Measurements from ENCODE around the gene DGKB.

The DGKB gene

GRCh38 chr7:14639329-14639728, 263.2 kb downstream of the DGKB start:
- H3K4me3 ChIP-seq (replicated peaks; ENCODE audit: low read depth, low read length), result no peak overlapping the region
- no peak for TF ChIP-seq CTCF (IDR thresholded peaks at IDR 0.05; ENCODE audit: low read depth, low read length, missing control alignments)
- DNase-seq (ENCODE audit: extremely low read depth, low read depth), result no peak

GRCh38 chr7:14637968-14638367, 264.6 kb downstream of the DGKB start:
- H3K4me3 ChIP-seq (replicated peaks; ENCODE audit: low read depth, low read length), result no peak overlapping the region
- TF ChIP-seq CTCF (IDR thresholded peaks at IDR 0.05; ENCODE audit: low read depth, low read length, missing control alignments), result no peak
- DNase-seq (ENCODE audit: extremely low read depth, low read depth), result no peak

DNA sequence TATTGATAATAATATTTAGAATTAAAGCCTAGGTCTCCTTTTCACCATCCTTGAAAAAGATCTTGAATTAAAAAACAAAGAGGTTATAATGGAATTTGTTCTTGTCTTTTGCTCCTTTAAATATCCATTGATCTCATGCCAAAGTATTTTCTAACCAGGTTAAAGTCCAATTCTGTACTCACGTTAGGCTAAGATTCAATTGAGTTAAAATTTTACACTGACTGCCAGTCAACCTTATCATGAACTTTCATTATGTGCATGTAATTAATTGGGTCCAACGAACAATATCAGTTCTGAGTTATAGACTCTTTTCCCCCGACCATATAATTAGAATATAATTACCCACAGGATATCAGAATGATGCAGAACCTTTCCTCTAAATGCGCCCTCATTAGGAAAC, 266.6 kb downstream of the DGKB start:
- no peak for DNase-seq (ENCODE audit: extremely low read depth, low read depth)
- no peak overlapping the region for H3K4me3 ChIP-seq (replicated peaks; ENCODE audit: low read depth, low read length)
- TF ChIP-seq CTCF (IDR thresholded peaks at IDR 0.05; ENCODE audit: low read depth, low read length, missing control alignments), result no peak

DNA sequence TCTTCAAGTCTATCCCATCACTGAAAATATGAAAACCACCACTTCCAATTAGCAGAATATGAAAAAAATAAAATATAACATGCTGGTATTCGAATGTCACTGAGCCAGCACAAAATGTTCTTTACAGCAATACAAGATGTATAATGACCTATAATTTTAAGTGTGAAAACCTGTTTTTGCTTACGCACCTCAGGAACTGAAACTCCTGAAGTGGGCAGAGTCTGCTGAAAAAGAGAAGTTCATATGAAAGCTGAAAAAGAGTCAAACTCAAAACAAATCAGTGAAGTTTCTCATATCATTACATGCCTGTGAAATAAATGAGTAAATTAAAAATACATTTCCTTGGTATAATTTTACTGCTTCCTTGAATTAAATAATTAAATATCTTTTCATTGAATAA, 272.5 kb downstream of the DGKB start:
- H3K4me3 ChIP-seq (replicated peaks; ENCODE audit: low read depth, low read length), result no peak overlapping the region
- no peak for TF ChIP-seq CTCF (IDR thresholded peaks at IDR 0.05; ENCODE audit: low read depth, low read length, missing control alignments)
- DNase-seq (ENCODE audit: extremely low read depth, low read depth), result no peak

GRCh38 chr7:14628516-14628915, 274.0 kb downstream of the DGKB start:
- no peak for TF ChIP-seq CTCF (IDR thresholded peaks at IDR 0.05; ENCODE audit: low read depth, low read length, missing control alignments)
- no peak overlapping the region for H3K4me3 ChIP-seq (replicated peaks; ENCODE audit: low read depth, low read length)
- DNase-seq (ENCODE audit: extremely low read depth, low read depth), result no peak

GRCh38 chr7:14626076-14626475, 276.5 kb downstream of the DGKB start:
- DNase-seq (ENCODE audit: extremely low read depth, low read depth), result no peak
- H3K4me3 ChIP-seq (replicated peaks; ENCODE audit: low read depth, low read length), result no peak overlapping the region
- TF ChIP-seq CTCF (IDR thresholded peaks at IDR 0.05; ENCODE audit: low read depth, low read length, missing control alignments), result no peak

- no peak for TF ChIP-seq CTCF (IDR thresholded peaks at IDR 0.05; ENCODE audit: low read depth, low read length, missing control alignments)
- no peak overlapping the region for H3K4me3 ChIP-seq (replicated peaks; ENCODE audit: low read depth, low read length)
- no peak for DNase-seq (ENCODE audit: extremely low read depth, low read depth)
Measured at GRCh38 chr7:14622559-14622958, 280.0 kb downstream of the DGKB start.
